ENCODE data around the gene CCDC17. TPM values are rescaled to one million over a fixed set of nuclear protein-coding genes. Genes with fewer than 3 reads are reported as not detected.

CCDC17 gene
- total and polyA plus RNA-seq, 2 experiments from 2014 or later = 0.57 to 2.2 TPM

DNA sequence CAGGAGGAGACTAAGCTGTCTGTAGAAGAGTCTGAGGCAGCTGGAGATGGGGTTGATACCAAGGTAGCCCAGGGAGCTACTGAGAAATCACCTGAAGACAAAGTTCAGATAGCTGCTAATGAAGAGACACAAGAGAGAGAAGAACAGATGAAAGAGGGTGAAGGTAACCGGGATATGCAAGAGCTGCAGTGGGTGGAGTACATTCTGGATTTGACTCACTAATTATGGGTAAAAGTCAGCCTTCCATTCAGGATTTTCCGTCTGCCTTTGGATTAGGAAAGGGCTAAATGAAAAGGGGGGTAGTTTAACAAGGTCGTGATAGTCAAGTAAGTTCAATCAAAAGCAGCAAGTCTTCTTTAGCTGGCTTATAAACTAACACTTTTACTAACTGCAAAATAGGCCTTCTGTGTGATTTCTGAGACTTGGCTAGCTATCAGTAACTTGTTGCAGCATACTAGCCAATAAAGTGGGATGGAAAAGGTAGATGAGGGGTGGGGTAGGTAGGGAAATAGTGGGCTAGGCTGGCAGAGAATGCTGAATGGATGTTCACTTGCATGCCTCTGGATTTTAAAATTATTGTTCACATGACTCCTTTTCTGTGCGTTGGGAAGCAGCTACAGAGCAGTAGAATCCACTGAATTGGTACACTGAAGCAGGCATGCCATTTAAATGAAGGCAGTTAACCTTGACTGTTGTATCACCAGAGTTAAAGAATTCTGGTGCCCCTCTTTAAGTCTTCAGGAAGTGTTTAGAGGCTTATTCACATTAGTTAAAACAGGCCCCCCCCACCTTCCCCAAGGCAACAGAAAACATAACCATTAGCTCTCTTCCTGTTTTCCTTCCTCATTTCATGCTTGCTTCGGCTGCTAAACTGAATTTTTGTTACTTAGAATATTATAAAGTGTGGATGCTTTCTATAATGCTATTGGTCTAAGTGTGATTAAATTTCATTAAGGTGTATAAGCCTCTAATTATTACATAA, 15.4 kb downstream of the CCDC17 start:
- no peak overlapping the region for H3K27ac Mint-ChIP-seq
- Histone ChIP-seq H3K4me2 (no peak overlapping the region), H3K4me3 (no peak overlapping the region), H3K4me1 (ENCODE audit: insufficient read depth) (no peaks in the 10 kb centered on the region), H4K20me1 (replicated peaks; ENCODE audit: insufficient read depth) (peaks cover 71% of the 10 kb centered on the region), H3K27me3 (ENCODE audit: insufficient read depth) (no peaks in the 10 kb centered on the region), H3K27ac (ENCODE audit: low read depth) (peak overlapping the region; percentile 35; the same call in 1 of the 2 replicates), H3K36me3 (ENCODE audit: insufficient read depth) (peaks cover 81% of the 10 kb centered on the region), H3F3A (replicated peaks; ENCODE audit: low read depth) (peaks cover 64% of the 10 kb centered on the region), H3K79me2 (replicated peaks; ENCODE audit: insufficient read depth) (peaks cover 100% of the 10 kb centered on the region), H2AFZ (no peak overlapping the region), H3K9me2 (ENCODE audit: insufficient read depth) (no peaks in the 10 kb centered on the region)
- no peaks in the 10 kb centered on the region for H3K27me3 Mint-ChIP-seq (ENCODE audit: insufficient read depth, low read depth, poor library complexity)
- ATAC-seq (no peak), DNase-seq (ENCODE audit: low spot score) (no peak)
- H3K4me1 Mint-ChIP-seq = peaks cover 5% of the 10 kb centered on the region
- no peak overlapping the region for H3K4me3 Mint-ChIP-seq
- H3K36me3 Mint-ChIP-seq (ENCODE audit: low read depth) = peaks cover 90% of the 10 kb centered on the region
- no peak for TF ChIP-seq STAT1 (IDR thresholded peaks at IDR 0.05; ENCODE audit: unreplicated experiment)
- TF ChIP-seq, protein P1, sequence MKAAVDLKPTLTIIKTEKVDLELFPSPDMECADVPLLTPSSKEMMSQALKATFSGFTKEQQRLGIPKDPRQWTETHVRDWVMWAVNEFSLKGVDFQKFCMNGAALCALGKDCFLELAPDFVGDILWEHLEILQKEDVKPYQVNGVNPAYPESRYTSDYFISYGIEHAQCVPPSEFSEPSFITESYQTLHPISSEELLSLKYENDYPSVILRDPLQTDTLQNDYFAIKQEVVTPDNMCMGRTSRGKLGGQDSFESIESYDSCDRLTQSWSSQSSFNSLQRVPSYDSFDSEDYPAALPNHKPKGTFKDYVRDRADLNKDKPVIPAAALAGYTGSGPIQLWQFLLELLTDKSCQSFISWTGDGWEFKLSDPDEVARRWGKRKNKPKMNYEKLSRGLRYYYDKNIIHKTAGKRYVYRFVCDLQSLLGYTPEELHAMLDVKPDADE (IDR thresholded peaks at IDR 0.05) = no peak
- no peak for TF ChIP-seq POLR2AphosphoS5 (IDR thresholded peaks at IDR 0.05; ENCODE audit: low read depth)
- TF ChIP-seq CREB1 (CRISPR knock-in tag; IDR thresholded peaks at IDR 0.05; ENCODE audit: low read depth) = no peak
- no peak for TF ChIP-seq EZH2 (IDR thresholded peaks at IDR 0.05; ENCODE audit: low read depth, unreplicated experiment)
- TF ChIP-seq, protein P2, sequence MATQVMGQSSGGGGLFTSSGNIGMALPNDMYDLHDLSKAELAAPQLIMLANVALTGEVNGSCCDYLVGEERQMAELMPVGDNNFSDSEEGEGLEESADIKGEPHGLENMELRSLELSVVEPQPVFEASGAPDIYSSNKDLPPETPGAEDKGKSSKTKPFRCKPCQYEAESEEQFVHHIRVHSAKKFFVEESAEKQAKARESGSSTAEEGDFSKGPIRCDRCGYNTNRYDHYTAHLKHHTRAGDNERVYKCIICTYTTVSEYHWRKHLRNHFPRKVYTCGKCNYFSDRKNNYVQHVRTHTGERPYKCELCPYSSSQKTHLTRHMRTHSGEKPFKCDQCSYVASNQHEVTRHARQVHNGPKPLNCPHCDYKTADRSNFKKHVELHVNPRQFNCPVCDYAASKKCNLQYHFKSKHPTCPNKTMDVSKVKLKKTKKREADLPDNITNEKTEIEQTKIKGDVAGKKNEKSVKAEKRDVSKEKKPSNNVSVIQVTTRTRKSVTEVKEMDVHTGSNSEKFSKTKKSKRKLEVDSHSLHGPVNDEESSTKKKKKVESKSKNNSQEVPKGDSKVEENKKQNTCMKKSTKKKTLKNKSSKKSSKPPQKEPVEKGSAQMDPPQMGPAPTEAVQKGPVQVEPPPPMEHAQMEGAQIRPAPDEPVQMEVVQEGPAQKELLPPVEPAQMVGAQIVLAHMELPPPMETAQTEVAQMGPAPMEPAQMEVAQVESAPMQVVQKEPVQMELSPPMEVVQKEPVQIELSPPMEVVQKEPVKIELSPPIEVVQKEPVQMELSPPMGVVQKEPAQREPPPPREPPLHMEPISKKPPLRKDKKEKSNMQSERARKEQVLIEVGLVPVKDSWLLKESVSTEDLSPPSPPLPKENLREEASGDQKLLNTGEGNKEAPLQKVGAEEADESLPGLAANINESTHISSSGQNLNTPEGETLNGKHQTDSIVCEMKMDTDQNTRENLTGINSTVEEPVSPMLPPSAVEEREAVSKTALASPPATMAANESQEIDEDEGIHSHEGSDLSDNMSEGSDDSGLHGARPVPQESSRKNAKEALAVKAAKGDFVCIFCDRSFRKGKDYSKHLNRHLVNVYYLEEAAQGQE (IDR thresholded peaks at IDR 0.05; ENCODE audit: unreplicated experiment) = no peak
- no peak for TF ChIP-seq JUNB (IDR thresholded peaks at IDR 0.05; ENCODE audit: unreplicated experiment)
- TF ChIP-seq, protein P3, sequence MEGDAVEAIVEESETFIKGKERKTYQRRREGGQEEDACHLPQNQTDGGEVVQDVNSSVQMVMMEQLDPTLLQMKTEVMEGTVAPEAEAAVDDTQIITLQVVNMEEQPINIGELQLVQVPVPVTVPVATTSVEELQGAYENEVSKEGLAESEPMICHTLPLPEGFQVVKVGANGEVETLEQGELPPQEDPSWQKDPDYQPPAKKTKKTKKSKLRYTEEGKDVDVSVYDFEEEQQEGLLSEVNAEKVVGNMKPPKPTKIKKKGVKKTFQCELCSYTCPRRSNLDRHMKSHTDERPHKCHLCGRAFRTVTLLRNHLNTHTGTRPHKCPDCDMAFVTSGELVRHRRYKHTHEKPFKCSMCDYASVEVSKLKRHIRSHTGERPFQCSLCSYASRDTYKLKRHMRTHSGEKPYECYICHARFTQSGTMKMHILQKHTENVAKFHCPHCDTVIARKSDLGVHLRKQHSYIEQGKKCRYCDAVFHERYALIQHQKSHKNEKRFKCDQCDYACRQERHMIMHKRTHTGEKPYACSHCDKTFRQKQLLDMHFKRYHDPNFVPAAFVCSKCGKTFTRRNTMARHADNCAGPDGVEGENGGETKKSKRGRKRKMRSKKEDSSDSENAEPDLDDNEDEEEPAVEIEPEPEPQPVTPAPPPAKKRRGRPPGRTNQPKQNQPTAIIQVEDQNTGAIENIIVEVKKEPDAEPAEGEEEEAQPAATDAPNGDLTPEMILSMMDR (conservative IDR thresholded peaks at IDR 0.05; ENCODE audit: low read depth in 2 of 2) = no peak
- no peak for TF ChIP-seq ZNF114 (CRISPR knock-in tag; IDR thresholded peaks at IDR 0.05)
- TF ChIP-seq ZNF331 (CRISPR knock-in tag; IDR thresholded peaks at IDR 0.05; ENCODE audit: low read depth) = no peak
- no peak for TF ChIP-seq NANOG (IDR thresholded peaks at IDR 0.05; ENCODE audit: borderline replicate concordance)
- TF ChIP-seq, protein P4, sequence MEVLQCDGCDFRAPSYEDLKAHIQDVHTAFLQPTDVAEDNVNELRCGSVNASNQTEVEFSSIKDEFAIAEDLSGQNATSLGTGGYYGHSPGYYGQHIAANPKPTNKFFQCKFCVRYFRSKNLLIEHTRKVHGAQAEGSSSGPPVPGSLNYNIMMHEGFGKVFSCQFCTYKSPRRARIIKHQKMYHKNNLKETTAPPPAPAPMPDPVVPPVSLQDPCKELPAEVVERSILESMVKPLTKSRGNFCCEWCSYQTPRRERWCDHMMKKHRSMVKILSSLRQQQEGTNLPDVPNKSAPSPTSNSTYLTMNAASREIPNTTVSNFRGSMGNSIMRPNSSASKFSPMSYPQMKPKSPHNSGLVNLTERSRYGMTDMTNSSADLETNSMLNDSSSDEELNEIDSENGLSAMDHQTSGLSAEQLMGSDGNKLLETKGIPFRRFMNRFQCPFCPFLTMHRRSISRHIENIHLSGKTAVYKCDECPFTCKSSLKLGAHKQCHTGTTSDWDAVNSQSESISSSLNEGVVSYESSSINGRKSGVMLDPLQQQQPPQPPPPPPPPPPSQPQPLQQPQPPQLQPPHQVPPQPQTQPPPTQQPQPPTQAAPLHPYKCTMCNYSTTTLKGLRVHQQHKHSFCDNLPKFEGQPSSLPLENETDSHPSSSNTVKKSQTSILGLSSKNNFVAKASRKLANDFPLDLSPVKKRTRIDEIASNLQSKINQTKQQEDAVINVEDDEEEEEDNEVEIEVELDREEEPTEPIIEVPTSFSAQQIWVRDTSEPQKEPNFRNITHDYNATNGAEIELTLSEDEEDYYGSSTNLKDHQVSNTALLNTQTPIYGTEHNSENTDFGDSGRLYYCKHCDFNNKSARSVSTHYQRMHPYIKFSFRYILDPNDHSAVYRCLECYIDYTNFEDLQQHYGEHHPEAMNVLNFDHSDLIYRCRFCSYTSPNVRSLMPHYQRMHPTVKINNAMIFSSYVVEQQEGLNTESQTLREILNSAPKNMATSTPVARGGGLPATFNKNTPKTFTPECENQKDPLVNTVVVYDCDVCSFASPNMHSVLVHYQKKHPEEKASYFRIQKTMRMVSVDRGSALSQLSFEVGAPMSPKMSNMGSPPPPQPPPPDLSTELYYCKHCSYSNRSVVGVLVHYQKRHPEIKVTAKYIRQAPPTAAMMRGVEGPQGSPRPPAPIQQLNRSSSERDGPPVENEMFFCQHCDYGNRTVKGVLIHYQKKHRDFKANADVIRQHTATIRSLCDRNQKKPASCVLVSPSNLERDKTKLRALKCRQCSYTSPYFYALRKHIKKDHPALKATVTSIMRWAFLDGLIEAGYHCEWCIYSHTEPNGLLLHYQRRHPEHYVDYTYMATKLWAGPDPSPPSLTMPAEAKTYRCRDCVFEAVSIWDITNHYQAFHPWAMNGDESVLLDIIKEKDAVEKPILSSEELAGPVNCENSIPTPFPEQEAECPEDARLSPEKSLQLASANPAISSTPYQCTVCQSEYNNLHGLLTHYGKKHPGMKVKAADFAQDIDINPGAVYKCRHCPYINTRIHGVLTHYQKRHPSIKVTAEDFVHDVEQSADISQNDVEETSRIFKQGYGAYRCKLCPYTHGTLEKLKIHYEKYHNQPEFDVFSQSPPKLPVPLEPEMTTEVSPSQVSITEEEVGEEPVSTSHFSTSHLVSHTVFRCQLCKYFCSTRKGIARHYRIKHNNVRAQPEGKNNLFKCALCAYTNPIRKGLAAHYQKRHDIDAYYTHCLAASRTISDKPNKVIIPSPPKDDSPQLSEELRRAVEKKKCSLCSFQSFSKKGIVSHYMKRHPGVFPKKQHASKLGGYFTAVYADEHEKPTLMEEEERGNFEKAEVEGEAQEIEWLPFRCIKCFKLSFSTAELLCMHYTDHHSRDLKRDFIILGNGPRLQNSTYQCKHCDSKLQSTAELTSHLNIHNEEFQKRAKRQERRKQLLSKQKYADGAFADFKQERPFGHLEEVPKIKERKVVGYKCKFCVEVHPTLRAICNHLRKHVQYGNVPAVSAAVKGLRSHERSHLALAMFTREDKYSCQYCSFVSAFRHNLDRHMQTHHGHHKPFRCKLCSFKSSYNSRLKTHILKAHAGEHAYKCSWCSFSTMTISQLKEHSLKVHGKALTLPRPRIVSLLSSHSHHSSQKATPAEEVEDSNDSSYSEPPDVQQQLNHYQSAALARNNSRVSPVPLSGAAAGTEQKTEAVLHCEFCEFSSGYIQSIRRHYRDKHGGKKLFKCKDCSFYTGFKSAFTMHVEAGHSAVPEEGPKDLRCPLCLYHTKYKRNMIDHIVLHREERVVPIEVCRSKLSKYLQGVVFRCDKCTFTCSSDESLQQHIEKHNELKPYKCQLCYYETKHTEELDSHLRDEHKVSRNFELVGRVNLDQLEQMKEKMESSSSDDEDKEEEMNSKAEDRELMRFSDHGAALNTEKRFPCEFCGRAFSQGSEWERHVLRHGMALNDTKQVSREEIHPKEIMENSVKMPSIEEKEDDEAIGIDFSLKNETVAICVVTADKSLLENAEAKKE (CRISPR knock-in tag; IDR thresholded peaks at IDR 0.05) = no peak
- TF ChIP-seq EZH2phosphoT487 (IDR thresholded peaks at IDR 0.05; ENCODE audit: unreplicated experiment) = no peak
- H3K9me3 Mint-ChIP-seq = no peaks in the 10 kb centered on the region

Data from GM23338 (cell line).